NCI-H526 treated with DMSO at 0.1 percent for 48 hours (cell line): ENCODE data around the gene COL5A2.

Experiments
- DNase-seq: peaks from one replicate; lab custom pipeline; 2025; lab: John Stamatoyannopoulos, UW

Gene COL5A2

GRCh38 chr2:189179570-189179950, at the start of gene COL5A2:
TSS of gene COL5A2 (minus strand) at chr2:189179761. CDS start at chr2:189179604, 157 bp downstream.
- no peak for DNase-seq

GRCh38 chr2:189226017-189226416, 46.5 kb upstream of the COL5A2 start:
- no peak for DNase-seq

- DNase-seq = no peak
These were observed 45.5 kb upstream of the COL5A2 start for GRCh38 chr2:189225032-189225431.

GRCh38 chr2:189222468-189223105, 43.0 kb upstream of the COL5A2 start:
- no peak for DNase-seq

- DNase-seq = no peak
These were observed 42.4 kb upstream of the COL5A2 start for GRCh38 chr2:189221811-189222467.

- DNase-seq = no peak
These were observed 38.7 kb upstream of the COL5A2 start for GRCh38 chr2:189218236-189218635.

- no peak for DNase-seq
These were observed 38.0 kb upstream of the COL5A2 start for GRCh38 chr2:189217541-189217940.

- DNase-seq = no peak
These were observed 37.5 kb upstream of the COL5A2 start for GRCh38 chr2:189217051-189217450.

GRCh38 chr2:189214484-189214883, 34.9 kb upstream of the COL5A2 start:
- no peak for DNase-seq

- no peak for DNase-seq
These were observed 33.7 kb upstream of the COL5A2 start for GRCh38 chr2:189213250-189213649.

- no peak for DNase-seq
These were observed 30.9 kb upstream of the COL5A2 start for GRCh38 chr2:189210250-189211087.

GRCh38 chr2:189208254-189208653, 28.7 kb upstream of the COL5A2 start:
- DNase-seq = no peak

GRCh38 chr2:189204322-189204941, 24.9 kb upstream of the COL5A2 start:
- no peak for DNase-seq

GRCh38 chr2:189203177-189203799, 23.7 kb upstream of the COL5A2 start:
- no peak for DNase-seq

GRCh38 chr2:189199797-189200196, 20.2 kb upstream of the COL5A2 start:
- no peak for DNase-seq

- DNase-seq = no peak
These were observed 13.2 kb upstream of the COL5A2 start for GRCh38 chr2:189192766-189193165.

- DNase-seq = no peak
These were observed 12.2 kb upstream of the COL5A2 start for GRCh38 chr2:189191766-189192165.

- no peak for DNase-seq
These were observed 11.1 kb upstream of the COL5A2 start for GRCh38 chr2:189190685-189191084.

- DNase-seq = no peak
These were observed 8.7 kb upstream of the COL5A2 start for GRCh38 chr2:189188115-189188805.

- no peak for DNase-seq
These were observed 3.6 kb upstream of the COL5A2 start for GRCh38 chr2:189183170-189183569.

GRCh38 chr2:189181706-189182105, 2.1 kb upstream of the COL5A2 start:
- no peak for DNase-seq
